GM23338 (cell line): ENCODE results near the gene CLCN2. TPM values are rescaled to one million over a fixed set of nuclear protein-coding genes. Genes with fewer than 3 reads are reported as not detected.

ENCODE experiments used
- ATAC-seq: fragments of 200-7000 bp; cut with Tn5 transposase; 3 replicates; pipeline ENCODE4 v1.9.1; 2020
- DNase-seq: peaks from one replicate; pipeline ENCODE4 v3.0.0-alpha.2; 2015; ENCODE audit warnings: low spot score
- H2AFZ ChIP-seq: fragments of 200-600 bp; sonication (generic); 2 replicates; pipeline ENCODE4 v1.8.0; 2016; ENCODE audit warnings: antibody characterized with exemption, mild to moderate bottlenecking, moderate library complexity
- H3F3A ChIP-seq: fragments of 200-600 bp; sonication (generic); replicated peaks from 2 replicates; pipeline ENCODE4 v1.8.0; 2017; ENCODE audit warnings: antibody characterized with exemption, mixed run types, low read depth
- H3K27ac ChIP-seq: fragments of 200-600 bp; sonication (generic); 2 replicates; pipeline ENCODE4 v1.6.1; 2016; ENCODE audit warnings: low read depth
- H3K27me3 ChIP-seq: fragments of 200-600 bp; sonication (generic); 2 replicates; pipeline ENCODE4 v1.8.0; 2016; ENCODE audit warnings: mild to moderate bottlenecking, mixed run types, moderate library complexity; ENCODE audit not compliant: insufficient read depth
- H3K36me3 ChIP-seq: fragments of 200-600 bp; sonication (generic); 2 replicates; pipeline ENCODE4 v1.8.0; 2016; ENCODE audit warnings: mild to moderate bottlenecking; ENCODE audit not compliant: insufficient read depth
- H3K4me1 ChIP-seq: fragments of 200-600 bp; sonication (generic); 2 replicates; pipeline ENCODE4 v1.8.0; 2016; ENCODE audit warnings: mild to moderate bottlenecking, moderate library complexity; ENCODE audit not compliant: insufficient read depth
- H3K4me2 ChIP-seq: fragments of 200-600 bp; sonication (generic); 2 replicates; pipeline ENCODE4 v1.7.1; 2017; ENCODE audit warnings: mixed run types
- H3K4me3 ChIP-seq: fragments of 200-600 bp; sonication (generic); 2 replicates; pipeline ENCODE4 v1.6.1; 2016; ENCODE audit warnings: mixed run types
- H3K79me2 ChIP-seq: fragments of 200-600 bp; sonication (generic); replicated peaks from 2 replicates; pipeline ENCODE4 v1.8.0; 2017; ENCODE audit warnings: mild to moderate bottlenecking; ENCODE audit not compliant: insufficient read depth
- H3K9me2 ChIP-seq: fragments of 200-600 bp; sonication (generic); 2 replicates; pipeline ENCODE4 v1.8.0; 2017; ENCODE audit not compliant: insufficient read depth
- H4K20me1 ChIP-seq: fragments of 200-600 bp; sonication (generic); replicated peaks from 2 replicates; pipeline ENCODE4 v1.8.0; 2017; ENCODE audit warnings: mild to moderate bottlenecking; ENCODE audit not compliant: insufficient read depth
- H3K27ac Mint-ChIP-seq: 2 replicates; pipeline ENCODE4 v1.8.0; 2020; ENCODE audit warnings: inconsistent platforms, mild to moderate bottlenecking, moderate library complexity, mixed read lengths
- H3K27me3 Mint-ChIP-seq: 3 replicates; pipeline ENCODE4 v1.8.0; 2022; ENCODE audit warnings: low read depth, mild to moderate bottlenecking, moderate library complexity, mixed read lengths, inconsistent platforms; ENCODE audit not compliant: insufficient read depth, poor library complexity
- H3K36me3 Mint-ChIP-seq: 3 replicates; pipeline ENCODE4 v1.8.0; 2021; ENCODE audit warnings: low read depth, mild to moderate bottlenecking, inconsistent platforms, moderate library complexity, mixed read lengths
- H3K4me1 Mint-ChIP-seq: 3 replicates; pipeline ENCODE4 v1.8.0; 2020; ENCODE audit warnings: mild to moderate bottlenecking, inconsistent platforms, mixed read lengths
- H3K4me3 Mint-ChIP-seq: 3 replicates; pipeline ENCODE4 v1.8.0; 2021; ENCODE audit warnings: moderate library complexity, mild to moderate bottlenecking, inconsistent platforms, mixed read lengths
- H3K9me3 Mint-ChIP-seq: 3 replicates; pipeline ENCODE4 v1.8.0; 2020; ENCODE audit warnings: moderate library complexity, mild to moderate bottlenecking, inconsistent platforms, mixed read lengths
- CREB1 ChIP-seq: fragments of 250-450 bp; sonication (Bioruptor Pico); IDR thresholded peaks from 2 replicates; pipeline ENCODE4 v1.5.0; 2020; ENCODE audit warnings: low read depth, mild to moderate bottlenecking, moderate library complexity
- EZH2 ChIP-seq: fragments of 200-600 bp; sonication (generic); IDR thresholded peaks from one replicate; pipeline ENCODE4 v1.8.0; 2017; ENCODE audit warnings: antibody characterized with exemption, mild to moderate bottlenecking, low read depth; ENCODE audit not compliant: unreplicated experiment
- EZH2phosphoT487 ChIP-seq: fragments of 200-600 bp; sonication (generic); IDR thresholded peaks from one replicate; pipeline ENCODE4 v1.8.1; 2018; ENCODE audit warnings: antibody characterized with exemption; ENCODE audit not compliant: unreplicated experiment
- JUNB ChIP-seq: IDR thresholded peaks from one replicate; pipeline ENCODE4 v1.6.1; 2016; ENCODE audit warnings: antibody characterized with exemption; ENCODE audit not compliant: unreplicated experiment
- NANOG ChIP-seq: IDR thresholded peaks from 2 replicates; pipeline ENCODE4 v1.6.1; 2016; ENCODE audit warnings: antibody characterized with exemption, borderline replicate concordance
- POLR2AphosphoS5 ChIP-seq: IDR thresholded peaks from 2 replicates; pipeline ENCODE4 v1.6.1; 2016; ENCODE audit warnings: antibody characterized with exemption, low read depth
- STAT1 ChIP-seq: IDR thresholded peaks from one replicate; pipeline ENCODE4 v1.6.1; 2016; ENCODE audit warnings: antibody characterized with exemption; ENCODE audit not compliant: unreplicated experiment
- ZNF114 ChIP-seq: fragments of 250-450 bp; sonication (Bioruptor Pico); IDR thresholded peaks from 2 replicates; pipeline ENCODE4 v1.5.0; 2020; ENCODE audit warnings: mild to moderate bottlenecking, moderate library complexity
- ZNF331 ChIP-seq: fragments of 250-450 bp; sonication (Bioruptor Pico); IDR thresholded peaks from 2 replicates; pipeline ENCODE4 v1.5.0; 2020; ENCODE audit warnings: low read depth, mild to moderate bottlenecking, moderate library complexity
- polyA plus RNA-seq: library from polyadenylated mRNA; unstranded; fragments of >200 nt; fragmentation: Nextera tagmentation; extraction: Ambion mirVana; gene quantifications from 2 replicates; pipeline ENCODE4 v1.2.1, GENCODE V29; 2016
- total RNA-seq: library from RNA; depleted of rRNA; stranded (reverse); fragments of >200 nt; shearing (Covaris generic); gene quantifications from 2 replicates; pipeline ENCODE4 v1.2.3, GENCODE V29; 2014
- TF ChIP-seq, protein P1 (sequence below): IDR thresholded peaks from one replicate; pipeline ENCODE4 v1.6.1; 2018; ENCODE audit warnings: antibody characterized with exemption; ENCODE audit not compliant: unreplicated experiment
- TF ChIP-seq, protein P2 (sequence below), 2 experiments: fragments of 200-600 bp in 1 of 2; sonication (generic) in 1 of 2; conservative IDR thresholded peaks; 2 replicates each; pipeline versions ENCODE4 v1.5.1 to v1.6.1; 2016 to 2017; ENCODE audit warnings: antibody characterized with exemption in 2 of 2, low read depth in 2 of 2, mild to moderate bottlenecking in 2 of 2, moderate library complexity in 1 of 2

Gene CLCN2
- total and polyA plus RNA-seq, 2 experiments from 2014 or later: 7.0 to 9.2 TPM

DNA sequence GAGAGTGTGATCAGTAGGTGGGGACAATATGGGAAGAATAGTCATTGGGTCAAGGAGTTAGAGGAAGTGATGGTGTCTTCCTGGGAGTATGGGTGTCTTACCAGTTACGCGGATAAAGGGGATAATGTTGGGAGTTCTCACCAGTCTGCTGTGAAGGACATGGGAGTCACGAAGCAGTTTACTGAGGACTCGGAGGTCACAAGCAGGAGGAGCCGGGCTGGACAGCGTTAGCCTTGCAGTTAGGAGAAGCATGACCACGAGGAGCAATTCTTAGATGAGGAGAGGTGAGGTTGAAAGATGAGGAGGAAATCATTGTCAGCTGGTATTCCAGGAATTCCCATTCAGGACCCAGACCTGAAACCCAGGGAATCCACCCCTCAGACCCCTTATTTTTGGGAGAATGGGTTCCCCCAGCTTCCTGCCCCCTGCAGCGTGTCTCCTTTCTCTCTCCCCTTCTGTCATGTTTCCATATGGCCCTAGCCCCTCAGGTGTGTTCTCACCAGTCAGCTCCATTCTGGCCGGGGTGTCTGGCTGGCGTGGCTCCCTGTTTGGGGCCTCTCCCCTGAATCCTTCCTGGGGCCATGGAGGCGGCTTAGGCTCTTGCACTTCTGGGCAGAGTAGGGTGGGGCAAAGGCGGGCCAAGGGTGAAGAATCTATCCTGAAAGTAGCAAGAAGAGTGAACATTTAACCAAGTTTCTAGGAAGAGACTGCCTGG, 14.5 kb upstream of the CLCN2 start:
- Mint-ChIP-seq H3K27ac (no peak overlapping the region), H3K4me1 (peaks cover 58% of the 10 kb centered on the region)

DNA sequence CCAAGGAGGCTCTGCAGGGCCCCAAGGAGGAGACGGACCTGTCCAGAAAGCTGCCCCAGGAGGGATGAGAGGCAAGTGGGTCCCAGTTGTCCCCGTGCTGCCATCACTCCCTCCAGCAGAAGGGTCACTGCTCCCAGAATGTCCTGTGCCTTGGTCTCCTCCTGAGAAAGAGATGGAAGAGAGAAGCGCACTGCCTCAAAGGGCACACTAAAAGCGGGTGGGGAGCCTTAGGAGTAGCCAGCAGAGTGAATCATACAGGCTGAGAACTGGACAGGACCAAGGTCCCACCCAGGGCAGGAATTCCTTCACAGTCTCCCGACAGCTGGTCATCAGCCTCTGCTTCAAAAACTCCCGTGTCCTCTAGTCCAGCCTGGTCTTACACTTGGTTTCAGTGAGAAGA, 12.0 kb upstream of the CLCN2 start:
- Histone ChIP-seq H4K20me1 (peaks cover 14% of the 10 kb centered on the region; the same call in 1 of the 2 replicates), H3K4me3 (no peak overlapping the region), H3F3A (peaks cover 11% of the 10 kb centered on the region; the same call in 1 of the 2 replicates), H3K27me3 (peaks cover 13% of the 10 kb centered on the region), H3K79me2 (no peaks in the 10 kb centered on the region), H3K4me2 (no peak overlapping the region), H3K27ac (no peak overlapping the region), H2AFZ (no peak overlapping the region), H3K4me1 (peaks cover 46% of the 10 kb centered on the region), H3K9me2 (no peaks in the 10 kb centered on the region), H3K36me3 (peaks cover 3% of the 10 kb centered on the region; the same call in 1 of the 2 replicates)
- Mint-ChIP-seq H3K4me1 (peaks cover 59% of the 10 kb centered on the region), H3K4me3 (no peak overlapping the region), H3K36me3 (peaks cover 12% of the 10 kb centered on the region; the same call in 2 of the 3 replicates), H3K27ac (no peak overlapping the region), H3K27me3 (peaks cover 26% of the 10 kb centered on the region), H3K9me3 (no peaks in the 10 kb centered on the region)
- no peak for ATAC-seq
- DNase-seq: no peak
- TF ChIP-seq, protein P1, sequence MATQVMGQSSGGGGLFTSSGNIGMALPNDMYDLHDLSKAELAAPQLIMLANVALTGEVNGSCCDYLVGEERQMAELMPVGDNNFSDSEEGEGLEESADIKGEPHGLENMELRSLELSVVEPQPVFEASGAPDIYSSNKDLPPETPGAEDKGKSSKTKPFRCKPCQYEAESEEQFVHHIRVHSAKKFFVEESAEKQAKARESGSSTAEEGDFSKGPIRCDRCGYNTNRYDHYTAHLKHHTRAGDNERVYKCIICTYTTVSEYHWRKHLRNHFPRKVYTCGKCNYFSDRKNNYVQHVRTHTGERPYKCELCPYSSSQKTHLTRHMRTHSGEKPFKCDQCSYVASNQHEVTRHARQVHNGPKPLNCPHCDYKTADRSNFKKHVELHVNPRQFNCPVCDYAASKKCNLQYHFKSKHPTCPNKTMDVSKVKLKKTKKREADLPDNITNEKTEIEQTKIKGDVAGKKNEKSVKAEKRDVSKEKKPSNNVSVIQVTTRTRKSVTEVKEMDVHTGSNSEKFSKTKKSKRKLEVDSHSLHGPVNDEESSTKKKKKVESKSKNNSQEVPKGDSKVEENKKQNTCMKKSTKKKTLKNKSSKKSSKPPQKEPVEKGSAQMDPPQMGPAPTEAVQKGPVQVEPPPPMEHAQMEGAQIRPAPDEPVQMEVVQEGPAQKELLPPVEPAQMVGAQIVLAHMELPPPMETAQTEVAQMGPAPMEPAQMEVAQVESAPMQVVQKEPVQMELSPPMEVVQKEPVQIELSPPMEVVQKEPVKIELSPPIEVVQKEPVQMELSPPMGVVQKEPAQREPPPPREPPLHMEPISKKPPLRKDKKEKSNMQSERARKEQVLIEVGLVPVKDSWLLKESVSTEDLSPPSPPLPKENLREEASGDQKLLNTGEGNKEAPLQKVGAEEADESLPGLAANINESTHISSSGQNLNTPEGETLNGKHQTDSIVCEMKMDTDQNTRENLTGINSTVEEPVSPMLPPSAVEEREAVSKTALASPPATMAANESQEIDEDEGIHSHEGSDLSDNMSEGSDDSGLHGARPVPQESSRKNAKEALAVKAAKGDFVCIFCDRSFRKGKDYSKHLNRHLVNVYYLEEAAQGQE: no peak
- TF ChIP-seq STAT1 (no peak), EZH2 (no peak), JUNB (no peak), ZNF114 (no peak), CREB1 (CRISPR knock-in tag) (no peak), POLR2AphosphoS5 (no peak), NANOG (no peak)

More for the DNA sequence above, 14.5 kb upstream of the CLCN2 start:
- Mint-ChIP-seq H3K4me3 (no peak overlapping the region), H3K36me3 (no peaks in the 10 kb centered on the region), H3K9me3 (no peaks in the 10 kb centered on the region), H3K27me3 (peaks cover 40% of the 10 kb centered on the region)
- DNase-seq (peak; percentile 54), ATAC-seq (no peak)
- no peaks in the 10 kb centered on the region for H3K9me2 ChIP-seq
- H3K36me3 ChIP-seq: no peaks in the 10 kb centered on the region
- no peak overlapping the region for H3K27ac ChIP-seq
- no peak for TF ChIP-seq ZNF331
- TF ChIP-seq EZH2: no peak
- TF ChIP-seq, protein P2, sequence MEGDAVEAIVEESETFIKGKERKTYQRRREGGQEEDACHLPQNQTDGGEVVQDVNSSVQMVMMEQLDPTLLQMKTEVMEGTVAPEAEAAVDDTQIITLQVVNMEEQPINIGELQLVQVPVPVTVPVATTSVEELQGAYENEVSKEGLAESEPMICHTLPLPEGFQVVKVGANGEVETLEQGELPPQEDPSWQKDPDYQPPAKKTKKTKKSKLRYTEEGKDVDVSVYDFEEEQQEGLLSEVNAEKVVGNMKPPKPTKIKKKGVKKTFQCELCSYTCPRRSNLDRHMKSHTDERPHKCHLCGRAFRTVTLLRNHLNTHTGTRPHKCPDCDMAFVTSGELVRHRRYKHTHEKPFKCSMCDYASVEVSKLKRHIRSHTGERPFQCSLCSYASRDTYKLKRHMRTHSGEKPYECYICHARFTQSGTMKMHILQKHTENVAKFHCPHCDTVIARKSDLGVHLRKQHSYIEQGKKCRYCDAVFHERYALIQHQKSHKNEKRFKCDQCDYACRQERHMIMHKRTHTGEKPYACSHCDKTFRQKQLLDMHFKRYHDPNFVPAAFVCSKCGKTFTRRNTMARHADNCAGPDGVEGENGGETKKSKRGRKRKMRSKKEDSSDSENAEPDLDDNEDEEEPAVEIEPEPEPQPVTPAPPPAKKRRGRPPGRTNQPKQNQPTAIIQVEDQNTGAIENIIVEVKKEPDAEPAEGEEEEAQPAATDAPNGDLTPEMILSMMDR (conservative IDR thresholded peaks at IDR 0.05; ENCODE audit: low read depth in 2 of 2): no peak
- no peak for TF ChIP-seq EZH2phosphoT487
- TF ChIP-seq JUNB: no peak
- TF ChIP-seq, protein P1: peak; percentile 7
- H3K4me1 ChIP-seq: peaks cover 50% of the 10 kb centered on the region
- no peaks in the 10 kb centered on the region for H3K79me2 ChIP-seq
- H2AFZ ChIP-seq: no peak overlapping the region
- H3K27me3 ChIP-seq: peaks cover 29% of the 10 kb centered on the region
- no peak overlapping the region for H3K4me3 ChIP-seq
- peaks cover 4% of the 10 kb centered on the region; the same call in 1 of the 2 replicates for H4K20me1 ChIP-seq
- H3K4me2 ChIP-seq: 0 out of 2 replicates have a peak overlapping the region, but pooled peaks have one; percentile 40
- peaks cover 8% of the 10 kb centered on the region; the same call in 1 of the 2 replicates for H3F3A ChIP-seq
